ENCODE measurements around the gene CCDC57.

CCDC57 gene

DNA sequence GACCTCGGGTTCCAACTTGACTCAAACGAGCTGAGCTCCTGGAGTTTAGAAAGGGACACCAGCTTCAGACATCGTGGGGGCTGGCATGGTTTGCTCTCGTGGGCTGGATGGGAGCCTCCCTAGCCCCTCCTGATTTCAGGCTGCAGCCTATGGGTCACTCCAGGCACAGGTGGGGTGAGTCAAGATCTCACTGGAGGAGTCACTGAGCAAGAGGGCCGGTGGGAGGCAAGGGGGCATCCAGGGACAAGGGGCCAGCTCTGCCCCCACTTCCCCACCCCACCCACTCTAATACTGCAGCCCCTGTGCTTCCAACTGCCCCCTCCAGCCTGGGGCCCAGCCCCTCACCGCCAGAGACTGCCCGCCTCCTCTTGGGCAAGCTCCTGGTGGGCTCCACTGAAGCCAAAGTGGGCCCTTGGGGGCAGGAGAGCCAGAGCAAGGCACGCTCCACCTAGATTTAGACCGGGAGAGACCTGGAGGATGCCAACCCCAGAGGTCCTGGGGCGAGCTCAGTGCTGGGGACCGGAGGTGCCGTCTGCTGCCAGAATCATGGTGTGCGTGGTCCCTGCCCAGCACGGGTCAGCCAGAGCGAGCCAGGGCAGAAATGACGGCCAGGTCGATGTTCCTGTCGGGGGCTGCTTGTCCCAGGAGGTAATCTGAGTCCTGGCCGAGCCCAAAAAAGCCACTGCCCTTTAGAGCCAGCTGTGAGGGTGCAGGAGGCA lies 22.6 kb upstream of the CCDC57 start:
- no peak for DNase-seq

DNA sequence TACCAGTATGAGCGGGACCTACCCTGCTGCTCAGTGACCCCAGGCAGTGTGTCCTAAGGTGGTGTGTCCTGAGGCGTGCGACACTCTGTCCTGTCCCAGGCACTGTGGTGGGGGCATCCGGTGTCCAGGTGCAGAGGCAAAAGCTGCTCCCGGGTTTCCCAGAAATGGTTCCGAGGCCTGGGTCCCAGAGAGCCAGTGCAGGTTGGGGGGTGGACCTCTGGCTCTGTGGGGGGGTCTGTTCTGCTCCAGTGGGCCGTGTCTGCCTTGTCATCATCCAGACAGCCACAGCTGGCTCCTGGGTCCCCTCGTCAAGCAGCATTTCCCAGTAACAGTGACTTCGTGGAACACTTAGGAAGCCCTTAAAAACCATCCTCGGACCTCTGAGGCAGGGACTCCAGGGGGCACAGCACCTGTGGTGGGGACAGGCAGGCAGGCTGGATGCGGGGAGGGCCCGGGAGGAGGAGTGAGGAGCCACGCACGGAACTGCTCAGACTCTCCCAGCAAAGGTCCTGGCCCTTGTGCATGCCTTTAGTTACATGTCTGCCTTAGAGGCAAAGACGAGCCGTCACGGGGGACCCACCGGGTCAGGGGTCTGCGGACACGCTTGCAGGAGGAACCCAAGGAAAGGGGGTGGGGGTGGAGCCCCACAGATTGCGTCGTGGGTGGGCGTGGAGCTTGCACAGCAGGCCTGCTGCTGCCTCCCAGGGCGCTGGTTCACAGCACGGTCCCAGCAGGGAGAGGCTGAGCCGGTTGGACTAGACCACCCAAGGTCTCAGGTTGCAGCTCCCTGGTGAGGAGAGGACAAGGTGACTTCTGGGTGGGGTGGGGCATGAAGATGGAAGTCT lies 21.8 kb upstream of the CCDC57 start:
- DNase-seq, result no peak

DNA sequence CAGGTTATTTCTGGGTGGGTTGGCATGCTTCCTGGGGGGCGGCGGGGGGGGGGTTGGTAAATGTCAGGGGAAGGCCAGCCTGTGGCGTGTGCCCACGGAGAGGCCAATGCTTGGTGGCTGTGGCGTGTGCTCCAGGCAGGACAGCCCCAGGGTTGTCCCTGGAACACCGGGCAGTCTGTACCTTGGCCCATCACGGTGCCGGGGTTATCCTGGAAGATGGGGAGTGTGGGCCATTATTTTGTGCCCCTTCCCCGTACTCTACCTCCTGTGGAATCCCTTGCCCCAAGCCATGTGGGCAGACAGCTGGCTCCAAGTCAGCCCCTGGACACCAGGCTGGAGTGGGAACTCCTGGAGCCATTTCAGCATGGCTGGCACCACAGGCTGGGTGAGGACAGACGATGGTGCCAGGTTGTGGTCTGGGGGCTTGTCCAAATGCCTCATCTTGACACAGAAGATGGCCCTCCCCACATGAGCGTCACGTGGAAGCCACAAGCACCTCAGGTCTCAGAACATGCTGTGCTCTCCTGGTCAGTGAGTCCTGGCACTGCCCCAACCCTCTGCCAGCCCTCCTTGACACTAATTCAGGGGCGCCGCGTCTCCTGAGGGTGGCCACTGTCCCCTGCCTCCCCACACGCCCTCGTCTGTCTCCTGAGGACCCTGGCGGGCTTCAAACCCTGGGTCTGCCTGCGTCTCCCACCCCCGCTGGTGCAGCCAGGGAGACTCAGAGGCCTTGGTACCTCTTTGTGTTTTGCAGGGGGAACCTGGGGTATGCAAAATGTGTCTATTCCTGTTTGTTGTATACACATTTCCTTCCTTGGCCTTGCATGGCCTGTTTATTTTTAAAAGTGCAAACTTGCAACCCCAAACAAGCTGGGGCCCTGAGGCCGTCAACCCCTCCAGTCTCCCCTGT lies 20.5 kb upstream of the CCDC57 start:
- DNase-seq, result no peak

DNA sequence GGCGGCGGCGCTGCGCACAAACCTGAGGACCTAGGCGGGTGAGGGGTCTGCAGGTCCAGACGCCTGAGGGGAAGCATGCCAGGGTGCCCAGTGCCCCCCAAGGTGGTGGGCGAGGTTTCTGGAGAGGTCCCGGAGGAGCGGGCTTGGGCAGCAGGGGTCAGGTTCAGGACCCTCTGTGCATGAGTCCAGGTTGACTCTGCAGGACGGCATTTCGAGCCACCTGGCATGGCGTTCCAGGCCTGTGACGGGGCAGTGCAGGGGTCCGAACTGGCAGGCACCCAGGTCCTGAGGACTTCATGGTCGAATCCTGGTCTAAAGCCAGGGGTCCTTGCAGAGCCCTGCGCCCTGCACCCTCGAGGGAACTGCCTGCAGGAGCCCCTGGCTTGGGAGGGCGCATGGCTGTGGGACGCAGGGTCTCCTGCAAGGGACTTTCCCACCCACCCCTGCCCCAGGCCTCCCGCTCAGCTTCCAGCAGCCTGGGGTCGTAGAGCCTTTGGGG lies 19.7 kb upstream of the CCDC57 start:
- DNase-seq, result no peak

DNA sequence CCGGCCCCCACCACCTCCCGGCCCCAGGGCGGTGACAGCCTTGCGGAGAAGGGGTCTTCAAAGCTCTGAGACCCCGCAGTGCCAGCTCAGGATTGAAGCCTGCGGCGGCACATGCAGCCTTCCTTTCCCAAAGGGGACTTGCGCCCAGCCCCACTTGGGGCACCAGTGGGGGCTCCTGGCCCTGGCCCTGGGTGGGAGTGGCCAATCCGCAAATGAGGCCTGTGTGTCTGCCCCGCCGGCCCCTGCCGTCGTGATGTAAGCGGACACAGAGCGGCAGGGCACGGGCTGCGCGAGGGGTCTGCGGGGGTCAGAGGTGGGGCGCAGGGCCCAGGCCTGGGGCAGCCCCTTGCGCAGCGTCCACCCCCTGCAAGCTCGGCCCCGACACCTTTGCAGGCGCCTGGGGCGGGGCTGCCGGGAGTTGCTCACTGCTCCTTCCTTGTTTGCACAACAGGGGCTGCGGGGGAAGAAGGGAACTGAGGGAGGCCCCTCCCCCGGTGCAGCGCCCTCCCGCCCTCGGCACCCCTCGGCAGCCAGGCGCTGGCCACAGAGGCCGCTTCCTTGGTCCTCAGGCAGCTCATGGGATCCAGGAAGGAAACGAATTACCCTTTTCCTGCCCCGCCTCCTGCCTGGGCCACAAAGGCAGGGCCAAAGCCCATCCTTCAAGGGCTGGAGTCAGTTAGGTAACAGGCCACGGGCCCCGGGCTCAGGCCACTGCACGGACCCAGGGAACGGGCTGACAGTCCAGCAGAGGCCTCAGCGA lies 19.1 kb upstream of the CCDC57 start:
- DNase-seq, result no peak

DNA sequence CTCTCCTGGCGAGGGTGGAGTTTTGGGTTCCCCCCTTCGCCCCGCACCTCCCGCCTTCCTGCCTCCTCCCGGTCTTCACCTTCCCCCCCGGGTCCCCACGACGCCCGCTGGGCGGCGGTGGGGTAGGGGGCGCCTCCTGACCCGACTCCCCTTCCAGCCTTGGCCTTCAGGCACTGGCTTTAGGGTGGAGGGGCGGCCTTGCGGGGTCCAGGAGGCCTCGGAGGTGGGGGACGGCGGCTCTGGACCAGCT lies 18.6 kb upstream of the CCDC57 start:
- no peak for DNase-seq

DNA sequence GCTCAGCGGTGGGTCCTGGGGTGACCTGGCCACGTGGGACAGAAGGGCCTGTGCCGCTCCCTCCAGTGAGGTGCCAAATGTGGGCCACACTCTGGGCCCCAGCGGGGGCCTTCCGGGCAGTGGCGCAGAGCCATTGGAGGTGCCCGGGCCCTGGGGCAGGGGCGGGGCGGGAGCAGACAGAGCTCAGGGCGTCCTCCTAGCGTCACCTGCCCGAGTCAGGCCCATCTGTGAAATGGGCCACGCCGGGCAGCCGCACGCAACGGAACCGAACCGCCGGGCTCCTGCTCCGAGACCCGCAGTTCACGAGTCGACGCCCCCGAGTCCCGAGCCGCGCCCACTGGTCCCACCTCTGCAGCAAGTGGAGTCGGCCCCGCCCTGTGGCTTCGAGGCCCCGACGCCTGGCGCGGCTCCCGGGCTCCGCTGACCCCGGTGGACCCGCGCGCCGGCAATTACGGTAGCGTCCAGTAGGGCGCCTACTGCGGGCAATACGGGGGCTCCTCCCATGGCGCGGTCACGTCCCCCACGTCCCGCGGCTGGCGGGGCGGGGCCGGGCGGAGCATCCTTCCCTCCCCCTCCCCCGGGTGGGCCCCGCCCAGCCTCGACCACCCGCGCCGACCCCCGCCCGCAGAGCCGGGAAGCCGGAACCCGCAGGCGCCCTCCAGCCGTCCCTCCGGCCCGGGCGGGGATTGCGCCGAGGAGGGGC lies 18.1 kb upstream of the CCDC57 start:
- DNase-seq, result peak; percentile 27

DNA sequence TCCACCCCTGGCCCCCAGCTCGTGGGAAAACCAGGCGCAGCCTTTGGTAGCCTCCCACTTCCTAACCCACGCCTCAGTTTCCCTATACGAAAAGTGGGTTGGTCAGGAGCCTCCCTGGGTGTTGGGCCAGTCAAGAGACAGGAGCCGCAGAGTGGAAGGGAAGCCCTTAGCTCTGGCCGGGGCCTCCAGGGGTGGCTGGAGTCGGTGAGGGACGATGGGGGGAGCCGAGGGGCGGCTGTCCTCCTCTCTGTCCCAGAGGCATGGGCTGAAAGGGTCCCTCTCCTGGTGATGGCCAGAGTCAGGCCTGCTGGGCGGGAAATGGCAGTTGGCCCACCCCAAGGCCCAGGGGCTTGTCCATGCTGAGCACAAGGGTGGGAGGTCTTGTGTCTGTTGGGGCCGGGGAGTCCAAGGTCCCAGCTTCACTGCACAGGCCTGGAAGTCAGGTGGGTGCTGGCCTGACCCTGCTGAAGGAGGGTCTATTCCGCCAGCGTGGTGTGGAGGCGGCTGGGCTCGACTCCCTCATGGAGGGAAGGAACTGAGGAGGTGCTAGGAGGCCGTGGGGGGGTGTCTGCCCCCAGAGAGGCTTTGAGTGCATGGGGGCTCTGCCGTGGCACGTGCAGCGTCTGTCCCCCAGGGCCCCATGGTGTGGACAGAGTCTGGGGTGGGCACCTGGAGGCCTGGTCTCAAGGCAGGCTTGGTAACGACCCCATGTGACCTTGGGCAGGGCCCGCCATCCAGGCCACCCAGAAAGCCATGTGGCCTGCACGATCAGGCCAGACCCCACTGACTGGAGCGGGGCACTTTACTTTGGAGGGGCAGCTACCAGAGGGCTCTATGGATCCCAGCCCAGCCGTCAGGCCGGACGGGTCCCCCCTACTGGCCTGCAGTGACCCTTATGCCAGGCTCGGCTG lies 17.3 kb upstream of the CCDC57 start:
- no peak for DNase-seq

DNA sequence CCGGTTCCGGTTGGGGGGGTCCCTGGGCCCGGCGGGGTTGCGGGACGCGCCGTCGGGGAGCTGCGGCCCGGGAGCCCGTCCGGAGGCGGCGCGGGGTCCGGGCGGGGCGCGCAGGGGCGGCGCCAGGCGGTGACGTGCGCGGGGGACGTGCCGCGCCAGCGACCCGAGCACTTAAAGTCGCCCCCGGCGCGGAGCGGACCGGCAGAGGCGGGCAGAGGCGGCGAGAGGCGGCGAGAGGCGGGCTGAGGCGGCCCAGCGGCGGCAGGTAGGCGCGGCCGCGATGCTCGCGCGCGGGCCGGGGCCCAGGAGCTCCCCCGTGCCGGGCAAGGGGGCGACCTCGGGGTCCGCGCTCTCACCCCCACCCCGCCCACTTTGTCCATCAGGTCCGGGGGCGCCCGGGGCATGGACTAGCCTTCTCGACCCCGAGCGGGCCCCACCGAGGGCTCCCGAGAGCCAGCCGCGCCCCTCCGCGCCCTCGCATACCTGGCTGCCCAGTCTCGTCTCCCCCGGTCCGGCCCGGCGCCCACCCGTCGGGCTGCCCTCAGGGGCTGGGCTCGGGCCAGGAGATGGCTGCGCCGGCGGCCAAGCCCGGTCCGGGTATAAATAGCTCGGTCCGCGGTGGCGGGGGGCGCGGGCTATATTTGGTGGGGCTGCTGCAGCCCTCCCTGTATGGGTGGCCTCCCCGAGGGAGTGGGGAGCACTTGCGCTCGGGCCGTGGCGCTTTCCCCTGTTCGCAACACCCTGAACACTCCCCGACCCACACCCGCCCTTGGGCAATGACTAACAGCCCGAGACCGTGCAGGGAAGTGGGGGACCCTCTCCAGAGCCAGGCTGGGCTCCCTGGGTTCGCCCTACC lies 16.4 kb upstream of the CCDC57 start, which contains the start of gene SLC16A3:
SLC16A3 (plus strand) TSS at position 201 of the 856 bp plus-strand sequence. CDS start 6,967 bp downstream, outside the sequence.
- no peak for DNase-seq

DNA sequence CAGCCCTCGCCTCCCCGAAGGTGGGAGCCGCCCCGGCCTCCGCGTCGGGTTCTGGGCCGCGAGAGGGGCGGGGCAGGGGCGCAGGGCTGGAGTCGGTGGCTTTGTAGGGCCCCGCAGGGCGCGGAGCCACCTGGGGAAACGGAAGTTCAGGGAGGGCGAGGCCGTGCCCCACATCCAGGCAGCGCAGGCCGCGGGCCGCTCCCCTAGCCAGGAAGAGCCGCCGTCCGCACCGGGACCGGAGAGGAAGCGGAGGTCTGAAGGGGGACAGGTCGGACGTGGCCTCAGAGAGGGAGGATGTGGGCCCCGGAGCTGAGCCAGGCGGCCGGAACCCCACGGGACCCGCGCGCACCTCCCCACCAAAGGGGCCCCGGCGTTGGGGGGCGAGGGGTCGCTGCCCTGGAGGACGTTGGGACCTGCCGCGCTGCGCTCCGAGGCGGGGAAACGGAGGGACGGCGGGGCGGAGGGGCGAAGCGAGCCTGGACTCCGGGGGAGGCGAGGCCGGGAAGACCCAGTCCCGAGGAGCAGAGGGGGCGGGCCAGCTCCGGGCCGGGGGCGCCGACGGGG lies 15.7 kb upstream of the CCDC57 start:
- no peak for DNase-seq

DNA sequence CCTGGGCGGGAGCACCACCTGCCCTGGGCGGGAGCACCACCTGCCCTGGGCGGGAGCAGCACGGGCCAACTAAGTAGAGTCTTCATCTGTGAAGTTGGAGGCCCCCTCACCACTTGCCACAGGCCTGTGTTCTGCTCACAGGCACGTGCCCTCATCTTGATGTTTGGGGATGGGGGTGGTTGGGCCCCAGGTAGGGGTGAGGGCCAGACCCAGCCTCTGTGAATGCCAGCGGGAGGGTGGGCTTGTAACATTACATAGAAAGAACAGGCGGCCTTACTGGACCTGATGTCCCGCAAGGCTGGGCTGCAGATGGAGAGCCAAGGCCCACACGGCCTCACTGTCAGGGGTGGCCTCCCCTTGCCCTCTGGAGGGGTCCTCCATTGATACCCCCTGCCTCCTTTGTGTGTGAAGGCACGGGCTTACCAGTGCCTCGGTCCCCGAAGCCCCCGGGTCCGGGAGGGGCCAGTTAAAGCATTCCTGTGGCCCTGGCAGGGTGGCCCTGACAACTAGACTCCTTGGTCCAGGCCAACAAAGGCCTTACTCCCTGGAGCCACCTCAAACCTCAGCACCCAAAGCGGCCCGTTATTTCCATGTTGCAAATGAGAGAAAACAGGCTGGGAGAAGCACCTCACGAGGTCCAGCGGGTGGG lies 15.1 kb upstream of the CCDC57 start:
- DNase-seq, result no peak

DNA sequence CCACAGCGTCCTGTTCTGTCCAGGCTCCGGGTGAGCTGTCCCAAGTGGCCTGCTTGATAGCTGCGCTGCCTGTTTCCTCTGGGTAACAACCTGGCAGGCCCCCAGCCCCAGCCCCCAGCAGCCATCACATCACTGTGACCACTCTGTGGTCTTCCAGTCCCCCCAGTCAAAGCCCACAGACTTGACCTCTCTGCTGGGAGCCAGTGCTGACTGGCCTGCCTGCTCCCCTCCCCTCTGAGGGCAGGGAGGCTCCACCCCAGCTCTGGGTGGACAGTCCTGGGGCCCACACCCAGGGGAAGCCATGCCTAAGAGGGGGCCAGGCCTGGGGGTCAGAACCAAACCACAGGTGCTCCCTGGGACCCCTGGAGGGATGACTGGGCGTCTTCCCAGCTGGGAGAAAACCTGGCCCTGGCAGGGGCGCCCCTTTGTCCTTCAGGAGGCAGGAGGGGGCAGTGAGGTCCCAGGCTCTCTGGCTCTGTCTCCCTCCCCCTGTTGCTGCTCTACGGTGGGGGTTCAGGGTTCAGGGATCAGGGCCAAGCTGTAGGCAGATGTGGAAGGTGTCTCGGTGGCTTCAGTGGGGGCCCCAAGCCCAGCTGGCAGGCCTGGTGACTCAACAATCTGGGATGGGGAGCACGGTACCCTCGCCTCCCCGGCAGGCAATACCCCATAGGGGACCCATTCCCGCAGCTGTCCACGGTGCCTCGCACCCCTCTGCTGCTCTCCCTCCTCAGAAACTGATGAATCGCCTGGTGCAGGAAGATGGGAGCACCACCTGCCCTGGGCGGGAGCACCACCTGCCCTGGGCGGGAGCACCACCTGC lies 14.4 kb upstream of the CCDC57 start:
- no peak for DNase-seq

DNA sequence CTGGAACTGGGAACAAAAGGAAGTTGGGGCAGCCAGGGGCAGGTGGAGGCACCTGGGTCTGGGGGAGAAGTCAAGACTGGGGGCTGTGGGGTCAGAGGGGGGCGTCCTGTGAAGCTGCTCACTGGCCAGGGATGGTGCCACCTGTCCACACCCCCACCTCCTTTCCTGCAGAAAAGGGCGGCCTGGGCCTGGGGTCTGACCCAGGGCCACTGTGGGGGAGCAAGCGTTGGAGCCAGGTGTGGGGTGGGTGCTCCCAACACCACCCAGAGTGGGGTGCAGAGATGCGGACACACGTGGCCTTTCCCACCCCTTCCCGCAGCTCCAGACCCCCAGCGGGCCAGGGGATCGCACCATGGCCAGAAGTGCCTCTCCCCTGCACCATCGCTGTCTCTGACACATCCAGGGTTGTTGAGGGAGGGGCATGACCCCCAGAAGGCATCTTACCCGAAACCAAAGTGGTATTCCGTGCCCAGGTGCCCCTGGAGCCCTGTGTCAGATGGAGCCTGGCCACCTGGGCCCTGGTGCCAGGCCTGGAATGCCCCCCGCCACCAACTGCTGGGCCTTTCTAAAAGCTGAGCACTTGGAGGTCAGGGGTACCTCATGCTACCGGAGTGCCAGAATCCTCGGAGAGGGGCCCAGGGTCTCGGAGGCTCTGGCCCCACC lies 13.6 kb upstream of the CCDC57 start:
- DNase-seq, result no peak

DNA sequence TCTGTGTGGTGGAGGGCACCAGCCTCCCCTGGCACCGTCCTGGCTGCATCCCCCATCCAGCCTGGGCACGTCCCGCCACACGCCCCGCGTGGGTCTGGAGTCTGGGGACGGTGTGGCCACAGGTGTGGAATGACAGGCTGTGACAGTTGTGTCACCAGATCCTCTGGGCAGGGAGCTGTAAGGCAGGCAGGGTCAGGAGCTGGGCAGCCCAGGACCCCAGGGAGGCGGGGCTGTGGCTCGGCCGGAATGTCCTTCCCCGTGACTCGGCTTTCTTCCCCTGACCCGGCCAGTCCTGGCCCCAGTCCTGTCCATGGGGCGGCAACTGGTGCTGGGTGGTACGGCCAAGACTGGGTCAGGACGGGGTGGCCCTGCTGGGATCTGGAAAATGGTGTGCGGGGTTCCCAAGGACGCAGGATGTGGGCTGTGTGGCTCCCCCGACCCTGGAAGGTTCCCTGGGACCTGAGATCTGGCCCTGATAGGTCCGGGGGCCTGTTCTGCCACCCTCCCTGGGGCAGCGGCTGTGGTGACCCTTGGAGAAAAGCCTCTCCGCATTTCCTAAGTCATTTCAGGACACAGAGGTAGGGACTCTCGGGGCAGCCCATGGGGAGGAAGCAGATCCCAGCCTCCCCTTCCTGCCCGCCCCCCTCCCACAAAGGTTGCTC lies 12.9 kb upstream of the CCDC57 start:
- DNase-seq, result no peak

DNA sequence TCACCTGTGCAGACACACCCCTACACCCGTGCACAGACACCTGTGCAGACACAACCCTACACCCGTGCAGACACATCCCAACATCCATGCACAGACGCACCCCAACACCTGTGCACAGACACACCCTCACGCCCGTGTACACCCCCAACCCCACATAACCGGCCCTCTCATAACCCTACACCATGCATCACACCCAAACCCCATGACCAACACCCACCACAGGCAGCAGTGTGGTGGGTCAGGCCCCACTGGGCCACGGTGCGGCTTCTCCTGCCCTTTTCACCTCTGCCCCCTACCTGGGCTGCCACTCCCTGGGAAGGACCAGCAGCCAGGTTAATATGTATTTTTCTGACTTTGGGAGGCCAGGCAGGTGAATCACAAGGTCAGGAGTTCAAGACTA lies 12.0 kb upstream of the CCDC57 start:
- DNase-seq, result no peak

DNA sequence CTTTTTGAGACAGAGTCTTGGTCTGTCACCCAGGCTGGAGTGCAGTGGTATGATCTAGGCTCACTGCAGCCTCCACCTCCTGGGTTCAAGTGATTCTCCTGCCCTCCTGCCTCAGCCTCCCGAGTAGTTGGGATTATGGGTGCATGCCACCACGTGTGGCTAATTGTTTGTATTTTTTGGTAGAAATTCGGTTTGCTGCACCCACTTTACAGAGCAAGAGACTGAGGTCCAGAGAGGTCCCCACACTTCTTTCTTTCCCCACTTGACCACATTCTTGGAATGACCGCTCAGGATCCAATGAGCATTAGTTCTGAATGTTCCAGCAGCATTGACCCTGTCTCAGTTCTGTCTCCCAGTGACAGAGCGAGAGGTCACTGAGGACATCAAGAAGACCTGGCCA lies 10.9 kb upstream of the CCDC57 start:
- DNase-seq, result no peak

DNA sequence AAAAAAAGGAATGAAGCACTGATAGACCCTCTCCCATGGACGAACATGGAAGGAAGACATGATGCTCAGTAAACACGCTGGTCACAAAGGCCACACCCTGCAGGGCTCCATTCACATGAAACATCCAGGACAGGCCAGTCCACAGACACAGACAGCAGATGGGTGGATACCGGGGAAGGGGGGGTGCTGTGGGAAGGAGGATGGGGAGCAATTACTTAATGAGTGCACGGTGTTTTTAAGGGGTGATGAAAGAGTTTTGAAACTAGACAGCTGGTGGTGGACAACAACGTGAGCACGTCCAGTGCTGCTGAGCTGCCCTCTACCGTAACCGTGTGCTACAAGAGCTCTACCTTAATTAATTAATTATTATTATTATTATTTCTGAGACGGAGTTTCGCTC lies 10.2 kb upstream of the CCDC57 start:
- no peak for DNase-seq
